ENCODE results near the gene BPIFA3.

GRCh38 chr20:33191484-33191883 lies 25.7 kb upstream of the BPIFA3 start:
- TF ChIP-seq CTCF (IDR thresholded peaks at IDR 0.05) = no peak
- TF ChIP-seq POLR2A (IDR thresholded peaks at IDR 0.05) = no peak

Measured in thyroid gland (tissue), 4 donors.